ENCODE data around the gene CELF6.

CELF6 gene

GRCh38 chr15:72307026-72307425 lies 12.9 kb downstream of the CELF6 start:
- H3F3A ChIP-seq (ENCODE audit: control insufficient read depth, insufficient read depth), result no peaks in the 10 kb centered on the region
- H3K27ac ChIP-seq (ENCODE audit: low read depth, low read length), result no peak overlapping the region
- no peak overlapping the region for H3K4me3 ChIP-seq (ENCODE audit: low read length)
- H3K4me1 ChIP-seq (ENCODE audit: control insufficient read depth, low read length), result no peaks in the 10 kb centered on the region
- H4K20me1 ChIP-seq (ENCODE audit: control insufficient read depth, insufficient read depth, low read depth, low read length), result no peaks in the 10 kb centered on the region
- H3K27me3 ChIP-seq (ENCODE audit: control insufficient read depth, low read length), result 0 out of 2 replicates have a peak, but pooled peaks cover 2% of the 10 kb centered on the region
- TF ChIP-seq CTCF (IDR thresholded peaks at IDR 0.05; ENCODE audit: low read depth, low read length, poor library complexity, severe bottlenecking), result no peak
- TF ChIP-seq EZH2phosphoT487 (IDR thresholded peaks at IDR 0.05; ENCODE audit: borderline replicate concordance, low read length), result no peak
- H3K36me3 ChIP-seq (ENCODE audit: control insufficient read depth, low read length), result no peaks in the 10 kb centered on the region
- no peaks in the 10 kb centered on the region for H3K9me3 ChIP-seq (ENCODE audit: control insufficient read depth, insufficient read depth, low read length)
- no peaks in the 10 kb centered on the region for H3K9me2 ChIP-seq (replicated peaks; ENCODE audit: control insufficient read depth, low read length)
- no peaks in the 10 kb centered on the region for H3K79me2 ChIP-seq (ENCODE audit: control insufficient read depth, low read length)
- no peak overlapping the region for H3K4me2 ChIP-seq (ENCODE audit: low read length)

GRCh38 chr15:72306211-72306785 lies 13.7 kb downstream of the CELF6 start:
- no peaks in the 10 kb centered on the region for H3K9me3 ChIP-seq (ENCODE audit: control insufficient read depth, insufficient read depth, low read length)
- no peaks in the 10 kb centered on the region for H3F3A ChIP-seq (ENCODE audit: control insufficient read depth, insufficient read depth)
- TF ChIP-seq CTCF (IDR thresholded peaks at IDR 0.05; ENCODE audit: low read depth, low read length, poor library complexity, severe bottlenecking), result no peak
- TF ChIP-seq EZH2phosphoT487 (IDR thresholded peaks at IDR 0.05; ENCODE audit: borderline replicate concordance, low read length), result no peak
- no peak overlapping the region for H3K4me3 ChIP-seq (ENCODE audit: low read length)
- no peaks in the 10 kb centered on the region for H3K9me2 ChIP-seq (replicated peaks; ENCODE audit: control insufficient read depth, low read length)
- no peaks in the 10 kb centered on the region for H3K36me3 ChIP-seq (ENCODE audit: control insufficient read depth, low read length)
- no peak overlapping the region for H3K4me2 ChIP-seq (ENCODE audit: low read length)
- no peaks in the 10 kb centered on the region for H3K4me1 ChIP-seq (ENCODE audit: control insufficient read depth, low read length)
- H3K27me3 ChIP-seq (ENCODE audit: control insufficient read depth, low read length), result 0 out of 2 replicates have a peak, but pooled peaks cover 2% of the 10 kb centered on the region
- no peak overlapping the region for H3K27ac ChIP-seq (ENCODE audit: low read depth, low read length)
- H3K79me2 ChIP-seq (ENCODE audit: control insufficient read depth, low read length), result no peaks in the 10 kb centered on the region
- no peaks in the 10 kb centered on the region for H4K20me1 ChIP-seq (ENCODE audit: control insufficient read depth, insufficient read depth, low read depth, low read length)

GRCh38 chr15:72304596-72304995 lies 15.4 kb downstream of the CELF6 start:
- H3K4me2 ChIP-seq (ENCODE audit: low read length), result no peak overlapping the region
- no peak overlapping the region for H3K27ac ChIP-seq (ENCODE audit: low read depth, low read length)
- no peaks in the 10 kb centered on the region for H3F3A ChIP-seq (ENCODE audit: control insufficient read depth, insufficient read depth)
- no peaks in the 10 kb centered on the region for H3K9me2 ChIP-seq (replicated peaks; ENCODE audit: control insufficient read depth, low read length)
- no peaks in the 10 kb centered on the region for H4K20me1 ChIP-seq (ENCODE audit: control insufficient read depth, insufficient read depth, low read depth, low read length)
- H3K36me3 ChIP-seq (ENCODE audit: control insufficient read depth, low read length), result no peaks in the 10 kb centered on the region
- no peaks in the 10 kb centered on the region for H3K79me2 ChIP-seq (ENCODE audit: control insufficient read depth, low read length)
- no peaks in the 10 kb centered on the region for H3K4me1 ChIP-seq (ENCODE audit: control insufficient read depth, low read length)
- H3K27me3 ChIP-seq (ENCODE audit: control insufficient read depth, low read length), result 0 out of 2 replicates have a peak, but pooled peaks cover 2% of the 10 kb centered on the region
- H3K4me3 ChIP-seq (ENCODE audit: low read length), result no peak overlapping the region
- TF ChIP-seq CTCF (IDR thresholded peaks at IDR 0.05; ENCODE audit: low read depth, low read length, poor library complexity, severe bottlenecking) (no peak), EZH2phosphoT487 (IDR thresholded peaks at IDR 0.05; ENCODE audit: borderline replicate concordance, low read length) (no peak)
- no peaks in the 10 kb centered on the region for H3K9me3 ChIP-seq (ENCODE audit: control insufficient read depth, insufficient read depth, low read length)
